ENCODE data around the gene TMEM222.

DNA sequence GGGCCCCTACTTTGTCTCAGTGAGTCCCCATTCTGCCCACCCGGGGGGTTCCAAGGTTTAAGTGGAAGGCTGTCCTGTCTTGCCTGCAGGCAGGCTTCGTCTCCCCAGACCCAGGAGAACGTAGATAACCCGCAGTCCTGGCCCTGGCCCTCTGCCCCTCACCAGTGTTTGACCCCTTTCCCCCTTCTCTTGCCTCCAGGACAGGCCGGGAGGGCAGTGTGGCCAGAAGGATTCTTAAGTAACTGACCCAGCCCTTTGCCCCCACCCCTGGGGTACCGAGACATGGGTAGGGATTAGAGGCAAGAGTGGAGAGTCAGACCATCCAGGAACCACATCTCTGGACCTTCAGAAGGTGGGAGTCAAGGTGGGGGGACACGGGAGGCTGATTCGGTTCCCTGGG lies 8.8 kb downstream of the TMEM222 start:
- TF ChIP-seq, protein P1, sequence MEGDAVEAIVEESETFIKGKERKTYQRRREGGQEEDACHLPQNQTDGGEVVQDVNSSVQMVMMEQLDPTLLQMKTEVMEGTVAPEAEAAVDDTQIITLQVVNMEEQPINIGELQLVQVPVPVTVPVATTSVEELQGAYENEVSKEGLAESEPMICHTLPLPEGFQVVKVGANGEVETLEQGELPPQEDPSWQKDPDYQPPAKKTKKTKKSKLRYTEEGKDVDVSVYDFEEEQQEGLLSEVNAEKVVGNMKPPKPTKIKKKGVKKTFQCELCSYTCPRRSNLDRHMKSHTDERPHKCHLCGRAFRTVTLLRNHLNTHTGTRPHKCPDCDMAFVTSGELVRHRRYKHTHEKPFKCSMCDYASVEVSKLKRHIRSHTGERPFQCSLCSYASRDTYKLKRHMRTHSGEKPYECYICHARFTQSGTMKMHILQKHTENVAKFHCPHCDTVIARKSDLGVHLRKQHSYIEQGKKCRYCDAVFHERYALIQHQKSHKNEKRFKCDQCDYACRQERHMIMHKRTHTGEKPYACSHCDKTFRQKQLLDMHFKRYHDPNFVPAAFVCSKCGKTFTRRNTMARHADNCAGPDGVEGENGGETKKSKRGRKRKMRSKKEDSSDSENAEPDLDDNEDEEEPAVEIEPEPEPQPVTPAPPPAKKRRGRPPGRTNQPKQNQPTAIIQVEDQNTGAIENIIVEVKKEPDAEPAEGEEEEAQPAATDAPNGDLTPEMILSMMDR (IDR thresholded peaks at IDR 0.05): no peak
- TF ChIP-seq EZH2 (IDR thresholded peaks at IDR 0.05): no peak
